ENCODE measurements around the gene HIVEP1.

DNA sequence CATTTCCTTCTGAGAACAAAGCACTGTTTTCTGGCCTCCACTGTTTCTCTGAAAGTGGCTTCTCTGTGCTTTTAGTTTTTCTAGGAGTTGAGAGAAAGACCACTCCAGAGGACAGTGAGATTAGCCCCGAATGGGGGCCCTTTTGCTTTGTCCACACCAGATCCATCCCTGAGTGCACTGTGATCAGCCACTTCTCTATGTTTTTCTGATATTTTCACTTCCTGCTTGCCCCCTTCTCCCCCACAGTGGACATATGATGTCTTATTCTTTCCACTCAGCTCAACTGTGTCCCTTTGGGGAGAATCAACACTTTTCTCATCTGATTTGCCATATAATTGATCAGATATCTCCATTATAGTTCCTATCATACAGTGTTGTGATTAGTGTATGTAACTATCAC, 35.6 kb upstream of the HIVEP1 start:
- TF ChIP-seq, protein P1, sequence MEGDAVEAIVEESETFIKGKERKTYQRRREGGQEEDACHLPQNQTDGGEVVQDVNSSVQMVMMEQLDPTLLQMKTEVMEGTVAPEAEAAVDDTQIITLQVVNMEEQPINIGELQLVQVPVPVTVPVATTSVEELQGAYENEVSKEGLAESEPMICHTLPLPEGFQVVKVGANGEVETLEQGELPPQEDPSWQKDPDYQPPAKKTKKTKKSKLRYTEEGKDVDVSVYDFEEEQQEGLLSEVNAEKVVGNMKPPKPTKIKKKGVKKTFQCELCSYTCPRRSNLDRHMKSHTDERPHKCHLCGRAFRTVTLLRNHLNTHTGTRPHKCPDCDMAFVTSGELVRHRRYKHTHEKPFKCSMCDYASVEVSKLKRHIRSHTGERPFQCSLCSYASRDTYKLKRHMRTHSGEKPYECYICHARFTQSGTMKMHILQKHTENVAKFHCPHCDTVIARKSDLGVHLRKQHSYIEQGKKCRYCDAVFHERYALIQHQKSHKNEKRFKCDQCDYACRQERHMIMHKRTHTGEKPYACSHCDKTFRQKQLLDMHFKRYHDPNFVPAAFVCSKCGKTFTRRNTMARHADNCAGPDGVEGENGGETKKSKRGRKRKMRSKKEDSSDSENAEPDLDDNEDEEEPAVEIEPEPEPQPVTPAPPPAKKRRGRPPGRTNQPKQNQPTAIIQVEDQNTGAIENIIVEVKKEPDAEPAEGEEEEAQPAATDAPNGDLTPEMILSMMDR (IDR thresholded peaks at IDR 0.05): no peak
- TF ChIP-seq POLR2A (IDR thresholded peaks at IDR 0.05): no peak
